ENCODE measurements around the gene MPHOSPH9.

MPHOSPH9 gene

GRCh38 chr12:123232807-123233504, at the start of gene MPHOSPH9, which contains the start of gene MTRFR:
Gene MPHOSPH9 (minus strand): TSS chr12:123233141. CDS start chr12:123230364, 2,777 bp downstream.
Gene MTRFR (plus strand): TSS chr12:123233436. CDS start chr12:123253675, 20,239 bp downstream.
- TF ChIP-seq EGR1 (IDR thresholded peaks at IDR 0.05) (no peak), REST (IDR thresholded peaks at IDR 0.05; ENCODE audit: low read depth) (no peak), YY1 (IDR thresholded peaks at IDR 0.05; ENCODE audit: low read depth) (peak; percentile 44; the same call in 1 of the 2 replicates), NFIC (IDR thresholded peaks at IDR 0.05) (no peak), MAX (IDR thresholded peaks at IDR 0.05) (peak; percentile 79), CEBPB (IDR thresholded peaks at IDR 0.05) (no peak), TAF1 (IDR thresholded peaks at IDR 0.05; ENCODE audit: low read depth) (peak; percentile 77), TCF12 (IDR thresholded peaks at IDR 0.05; ENCODE audit: low read depth) (peak; percentile 64; the same call in 1 of the 2 replicates), FOXM1 (IDR thresholded peaks at IDR 0.05; ENCODE audit: borderline replicate concordance, low read depth) (peak; percentile 54; the same call in 1 of the 2 replicates), TEAD4 (IDR thresholded peaks at IDR 0.05) (no peak), ZBTB7A (IDR thresholded peaks at IDR 0.05; ENCODE audit: low read depth) (peak; percentile 95), CREB1 (IDR thresholded peaks at IDR 0.05; ENCODE audit: low read depth) (peak; percentile 16; the same call in 1 of the 2 replicates), RAD21 (IDR thresholded peaks at IDR 0.05; ENCODE audit: low read depth) (no peak), USF1 (IDR thresholded peaks at IDR 0.05) (peak; percentile 10; the same call in 1 of the 2 replicates), EP300 (IDR thresholded peaks at IDR 0.05; ENCODE audit: borderline replicate concordance) (peak; percentile 19; the same call in 1 of the 2 replicates)

GRCh38 chr12:123282111-123282510, 49.2 kb upstream of the MPHOSPH9 start:
- no peak for TF ChIP-seq CREB1 (IDR thresholded peaks at IDR 0.05; ENCODE audit: low read depth)

GRCh38 chr12:123280971-123281370, 48.0 kb upstream of the MPHOSPH9 start:
- TF ChIP-seq ZBTB7A (IDR thresholded peaks at IDR 0.05; ENCODE audit: low read depth) = no peak
- TF ChIP-seq MAX (IDR thresholded peaks at IDR 0.05) = no peak
- TF ChIP-seq REST (IDR thresholded peaks at IDR 0.05; ENCODE audit: low read depth) = no peak
- TF ChIP-seq RAD21 (IDR thresholded peaks at IDR 0.05; ENCODE audit: low read depth) = no peak
- TF ChIP-seq USF1 (IDR thresholded peaks at IDR 0.05) = no peak

- TF ChIP-seq CEBPB (IDR thresholded peaks at IDR 0.05) (no peak), YY1 (IDR thresholded peaks at IDR 0.05; ENCODE audit: low read depth) (no peak), TCF12 (IDR thresholded peaks at IDR 0.05; ENCODE audit: low read depth) (no peak), TAF1 (IDR thresholded peaks at IDR 0.05; ENCODE audit: low read depth) (no peak)
These were observed 45.2 kb upstream of the MPHOSPH9 start for GRCh38 chr12:123278101-123278627.

GRCh38 chr12:123273166-123273565, 40.2 kb upstream of the MPHOSPH9 start:
- TF ChIP-seq NFIC (IDR thresholded peaks at IDR 0.05) (no peak), REST (IDR thresholded peaks at IDR 0.05; ENCODE audit: low read depth) (no peak), TAF1 (IDR thresholded peaks at IDR 0.05; ENCODE audit: low read depth) (no peak), TCF12 (IDR thresholded peaks at IDR 0.05; ENCODE audit: low read depth) (no peak), CEBPB (IDR thresholded peaks at IDR 0.05) (no peak)
